WTC11 (cell line): ENCODE results near the gene NDC1. TPM values are rescaled to one million over a fixed set of nuclear protein-coding genes. Genes with fewer than 3 reads are reported as not detected.

Experiments used
- ATAC-seq: fragments of 200-7000 bp; cut with Tn5 transposase; 2 replicates; pipeline ENCODE4 v1.10.0; 2021; ENCODE audit warnings: mild to moderate bottlenecking, moderate library complexity
- CTCF ChIA-PET: fragments of 300-600 bp; sonication (Branson Sonifier 250); formaldehyde crosslinking; loops from one replicate; lab custom pipeline; 2021; ENCODE audit warnings: antibody characterized with exemption; lab: Charles Lee
- POLR2A ChIA-PET: fragments of 350-600 bp; sonication (Branson Sonifier 250); formaldehyde crosslinking; loops from one replicate; lab custom pipeline; 2021; ENCODE audit warnings: antibody characterized with exemption; lab: Charles Lee
- DNase-seq: peaks from one replicate; pipeline ENCODE4 v3.0.0; 2021; ENCODE audit warnings: low spot score
- H3K27ac Mint-ChIP-seq: 2 replicates; pipeline ENCODE4 v1.8.0; 2021; ENCODE audit warnings: mixed read lengths
- H3K27me3 Mint-ChIP-seq: 2 replicates; pipeline ENCODE4 v1.8.0; 2021; ENCODE audit warnings: low read depth, mild to moderate bottlenecking, moderate library complexity, mixed read lengths
- H3K36me3 Mint-ChIP-seq: 2 replicates; pipeline ENCODE4 v1.8.0; 2021; ENCODE audit warnings: mixed read lengths
- H3K4me1 Mint-ChIP-seq: 2 replicates; pipeline ENCODE4 v1.8.0; 2022; ENCODE audit warnings: mixed read lengths
- H3K4me3 Mint-ChIP-seq: 2 replicates; pipeline ENCODE4 v1.8.0; 2021; ENCODE audit warnings: mild to moderate bottlenecking, moderate library complexity, mixed read lengths
- H3K9me3 Mint-ChIP-seq: 2 replicates; pipeline ENCODE4 v1.8.0; 2021; ENCODE audit warnings: mixed read lengths
- CREM ChIP-seq: sonication (generic); formaldehyde crosslinking; IDR thresholded peaks from 2 replicates; pipeline ENCODE4 v1.8.1; 2022; ENCODE audit warnings: mild to moderate bottlenecking, missing genetic modification reagents, moderate library complexity
- ESRRA ChIP-seq: sonication (generic); formaldehyde crosslinking; IDR thresholded peaks from 2 replicates; pipeline ENCODE4 v1.8.1; 2022; ENCODE audit warnings: mild to moderate bottlenecking, missing genetic modification reagents, borderline replicate concordance
- JAZF1 ChIP-seq: fragments of 250-450 bp; sonication (Bioruptor Pico); IDR thresholded peaks from 2 replicates; pipeline ENCODE4 v1.9.0; 2021; ENCODE audit warnings: moderate library complexity, mild to moderate bottlenecking, inconsistent platforms
- ZNF121 ChIP-seq: sonication (generic); formaldehyde crosslinking; IDR thresholded peaks from 2 replicates; pipeline ENCODE4 v1.8.0; 2023; ENCODE audit warnings: missing genetic modification reagents
- ZNF232 ChIP-seq: sonication (generic); formaldehyde crosslinking; IDR thresholded peaks from 2 replicates; pipeline ENCODE4 v1.8.0; 2022; ENCODE audit warnings: mild to moderate bottlenecking, missing genetic modification reagents
- total RNA-seq: library from RNA; stranded (reverse); gene quantifications from 3 replicates; pipeline ENCODE4 v1.2.3, GENCODE V29; 2021
- TF ChIP-seq, protein P1 (sequence below): sonication (generic); formaldehyde crosslinking; IDR thresholded peaks from 2 replicates; pipeline ENCODE4 v1.8.1; 2022; ENCODE audit warnings: mild to moderate bottlenecking, moderate library complexity, missing genetic modification reagents
- TF ChIP-seq, protein P2 (sequence below): sonication (generic); formaldehyde crosslinking; conservative IDR thresholded peaks from 2 replicates; pipeline ENCODE4 v1.8.1; 2023; ENCODE audit warnings: mild to moderate bottlenecking, low read depth, missing genetic modification reagents, moderate library complexity
- TF ChIP-seq, protein P3 (sequence below): sonication (generic); formaldehyde crosslinking; IDR thresholded peaks from 2 replicates; pipeline ENCODE4 v1.8.1; 2022; ENCODE audit warnings: missing genetic modification reagents, borderline replicate concordance
- TF ChIP-seq, protein P4 (sequence below): sonication (generic); formaldehyde crosslinking; IDR thresholded peaks from 2 replicates; pipeline ENCODE4 v1.8.1; 2023; ENCODE audit warnings: mild to moderate bottlenecking, missing genetic modification reagents
- TF ChIP-seq, protein P5 (sequence below): sonication (generic); formaldehyde crosslinking; IDR thresholded peaks from 2 replicates; pipeline ENCODE4 v1.8.0; 2022; ENCODE audit warnings: mild to moderate bottlenecking, missing genetic modification reagents
- TF ChIP-seq, protein P6 (sequence below): sonication (generic); formaldehyde crosslinking; IDR thresholded peaks from 2 replicates; pipeline ENCODE4 v1.8.0; 2023; ENCODE audit warnings: missing genetic modification reagents
- TF ChIP-seq, protein P7 (sequence below): sonication (generic); formaldehyde crosslinking; IDR thresholded peaks from 2 replicates; pipeline ENCODE4 v1.8.1; 2023; ENCODE audit warnings: mild to moderate bottlenecking, missing genetic modification reagents, moderate library complexity
- TF ChIP-seq, protein P8 (sequence below): fragments of 250-450 bp; sonication (Bioruptor Pico); IDR thresholded peaks from 2 replicates; pipeline ENCODE4 v1.9.0; 2021; ENCODE audit warnings: moderate library complexity, mild to moderate bottlenecking, inconsistent platforms, borderline replicate concordance
- TF ChIP-seq, protein P9 (sequence below): sonication (generic); formaldehyde crosslinking; IDR thresholded peaks from 2 replicates; pipeline ENCODE4 v1.8.0; 2023; ENCODE audit warnings: mild to moderate bottlenecking, missing genetic modification reagents

Gene NDC1
- total RNA-seq, 1 experiment from 2014 or later, result 52.4 TPM

DNA sequence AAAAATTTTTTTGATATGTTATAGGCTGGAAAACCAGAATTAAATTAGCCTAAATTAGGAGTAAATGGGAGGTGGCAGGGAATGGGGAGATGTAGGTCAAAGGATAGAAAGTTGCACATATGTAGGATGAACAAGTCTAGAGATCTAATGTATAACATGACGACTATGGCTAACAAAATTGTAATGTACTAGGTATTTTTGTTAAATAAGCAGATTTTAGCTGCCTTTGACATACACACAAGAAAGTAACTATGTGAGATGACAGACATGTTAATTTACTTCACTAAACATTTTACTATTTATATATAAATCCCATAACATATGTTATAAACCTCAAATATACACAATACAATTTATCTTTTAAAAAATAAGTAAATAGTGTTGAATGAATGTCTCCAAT lies 68.9 kb downstream of the NDC1 start:
- no peaks in the 10 kb centered on the region for H3K4me1 Mint-ChIP-seq
- no peaks in the 10 kb centered on the region for H3K27me3 Mint-ChIP-seq
- POLR2A ChIA-PET, result no interaction called here
- ATAC-seq (no peak), DNase-seq (no peak)
- CTCF ChIA-PET, result no interaction called here
- peaks cover 36% of the 10 kb centered on the region for H3K36me3 Mint-ChIP-seq
- H3K9me3 Mint-ChIP-seq, result no peaks in the 10 kb centered on the region
- H3K27ac Mint-ChIP-seq, result no peak overlapping the region
- no peak overlapping the region for H3K4me3 Mint-ChIP-seq
- TF ChIP-seq, protein P1, sequence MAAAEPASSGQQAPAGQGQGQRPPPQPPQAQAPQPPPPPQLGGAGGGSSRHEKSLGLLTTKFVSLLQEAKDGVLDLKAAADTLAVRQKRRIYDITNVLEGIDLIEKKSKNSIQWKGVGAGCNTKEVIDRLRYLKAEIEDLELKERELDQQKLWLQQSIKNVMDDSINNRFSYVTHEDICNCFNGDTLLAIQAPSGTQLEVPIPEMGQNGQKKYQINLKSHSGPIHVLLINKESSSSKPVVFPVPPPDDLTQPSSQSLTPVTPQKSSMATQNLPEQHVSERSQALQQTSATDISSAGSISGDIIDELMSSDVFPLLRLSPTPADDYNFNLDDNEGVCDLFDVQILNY, result no peak
- TF ChIP-seq, protein P2, sequence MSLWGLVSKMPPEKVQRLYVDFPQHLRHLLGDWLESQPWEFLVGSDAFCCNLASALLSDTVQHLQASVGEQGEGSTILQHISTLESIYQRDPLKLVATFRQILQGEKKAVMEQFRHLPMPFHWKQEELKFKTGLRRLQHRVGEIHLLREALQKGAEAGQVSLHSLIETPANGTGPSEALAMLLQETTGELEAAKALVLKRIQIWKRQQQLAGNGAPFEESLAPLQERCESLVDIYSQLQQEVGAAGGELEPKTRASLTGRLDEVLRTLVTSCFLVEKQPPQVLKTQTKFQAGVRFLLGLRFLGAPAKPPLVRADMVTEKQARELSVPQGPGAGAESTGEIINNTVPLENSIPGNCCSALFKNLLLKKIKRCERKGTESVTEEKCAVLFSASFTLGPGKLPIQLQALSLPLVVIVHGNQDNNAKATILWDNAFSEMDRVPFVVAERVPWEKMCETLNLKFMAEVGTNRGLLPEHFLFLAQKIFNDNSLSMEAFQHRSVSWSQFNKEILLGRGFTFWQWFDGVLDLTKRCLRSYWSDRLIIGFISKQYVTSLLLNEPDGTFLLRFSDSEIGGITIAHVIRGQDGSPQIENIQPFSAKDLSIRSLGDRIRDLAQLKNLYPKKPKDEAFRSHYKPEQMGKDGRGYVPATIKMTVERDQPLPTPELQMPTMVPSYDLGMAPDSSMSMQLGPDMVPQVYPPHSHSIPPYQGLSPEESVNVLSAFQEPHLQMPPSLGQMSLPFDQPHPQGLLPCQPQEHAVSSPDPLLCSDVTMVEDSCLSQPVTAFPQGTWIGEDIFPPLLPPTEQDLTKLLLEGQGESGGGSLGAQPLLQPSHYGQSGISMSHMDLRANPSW (CRISPR knock-in tag), result no peak
- TF ChIP-seq, protein P3, sequence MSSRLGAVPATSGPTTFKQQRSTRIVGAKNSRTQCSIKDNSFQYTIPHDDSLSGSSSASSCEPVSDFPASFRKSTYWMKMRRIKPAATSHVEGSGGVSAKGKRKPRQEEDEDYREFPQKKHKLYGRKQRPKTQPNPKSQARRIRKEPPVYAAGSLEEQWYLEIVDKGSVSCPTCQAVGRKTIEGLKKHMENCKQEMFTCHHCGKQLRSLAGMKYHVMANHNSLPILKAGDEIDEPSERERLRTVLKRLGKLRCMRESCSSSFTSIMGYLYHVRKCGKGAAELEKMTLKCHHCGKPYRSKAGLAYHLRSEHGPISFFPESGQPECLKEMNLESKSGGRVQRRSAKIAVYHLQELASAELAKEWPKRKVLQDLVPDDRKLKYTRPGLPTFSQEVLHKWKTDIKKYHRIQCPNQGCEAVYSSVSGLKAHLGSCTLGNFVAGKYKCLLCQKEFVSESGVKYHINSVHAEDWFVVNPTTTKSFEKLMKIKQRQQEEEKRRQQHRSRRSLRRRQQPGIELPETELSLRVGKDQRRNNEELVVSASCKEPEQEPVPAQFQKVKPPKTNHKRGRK (CRISPR knock-in tag), result no peak
- TF ChIP-seq ZNF232 (CRISPR knock-in tag) (no peak), ZNF121 (CRISPR knock-in tag) (no peak)
- TF ChIP-seq, protein P4, sequence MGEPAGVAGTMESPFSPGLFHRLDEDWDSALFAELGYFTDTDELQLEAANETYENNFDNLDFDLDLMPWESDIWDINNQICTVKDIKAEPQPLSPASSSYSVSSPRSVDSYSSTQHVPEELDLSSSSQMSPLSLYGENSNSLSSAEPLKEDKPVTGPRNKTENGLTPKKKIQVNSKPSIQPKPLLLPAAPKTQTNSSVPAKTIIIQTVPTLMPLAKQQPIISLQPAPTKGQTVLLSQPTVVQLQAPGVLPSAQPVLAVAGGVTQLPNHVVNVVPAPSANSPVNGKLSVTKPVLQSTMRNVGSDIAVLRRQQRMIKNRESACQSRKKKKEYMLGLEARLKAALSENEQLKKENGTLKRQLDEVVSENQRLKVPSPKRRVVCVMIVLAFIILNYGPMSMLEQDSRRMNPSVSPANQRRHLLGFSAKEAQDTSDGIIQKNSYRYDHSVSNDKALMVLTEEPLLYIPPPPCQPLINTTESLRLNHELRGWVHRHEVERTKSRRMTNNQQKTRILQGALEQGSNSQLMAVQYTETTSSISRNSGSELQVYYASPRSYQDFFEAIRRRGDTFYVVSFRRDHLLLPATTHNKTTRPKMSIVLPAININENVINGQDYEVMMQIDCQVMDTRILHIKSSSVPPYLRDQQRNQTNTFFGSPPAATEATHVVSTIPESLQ (CRISPR knock-in tag), result no peak
- TF ChIP-seq, protein P5, sequence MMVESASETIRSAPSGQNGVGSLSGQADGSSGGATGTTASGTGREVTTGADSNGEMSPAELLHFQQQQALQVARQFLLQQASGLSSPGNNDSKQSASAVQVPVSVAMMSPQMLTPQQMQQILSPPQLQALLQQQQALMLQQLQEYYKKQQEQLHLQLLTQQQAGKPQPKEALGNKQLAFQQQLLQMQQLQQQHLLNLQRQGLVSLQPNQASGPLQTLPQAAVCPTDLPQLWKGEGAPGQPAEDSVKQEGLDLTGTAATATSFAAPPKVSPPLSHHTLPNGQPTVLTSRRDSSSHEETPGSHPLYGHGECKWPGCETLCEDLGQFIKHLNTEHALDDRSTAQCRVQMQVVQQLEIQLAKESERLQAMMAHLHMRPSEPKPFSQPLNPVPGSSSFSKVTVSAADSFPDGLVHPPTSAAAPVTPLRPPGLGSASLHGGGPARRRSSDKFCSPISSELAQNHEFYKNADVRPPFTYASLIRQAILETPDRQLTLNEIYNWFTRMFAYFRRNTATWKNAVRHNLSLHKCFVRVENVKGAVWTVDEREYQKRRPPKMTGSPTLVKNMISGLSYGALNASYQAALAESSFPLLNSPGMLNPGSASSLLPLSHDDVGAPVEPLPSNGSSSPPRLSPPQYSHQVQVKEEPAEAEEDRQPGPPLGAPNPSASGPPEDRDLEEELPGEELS, result no peak
- TF ChIP-seq, protein P6, sequence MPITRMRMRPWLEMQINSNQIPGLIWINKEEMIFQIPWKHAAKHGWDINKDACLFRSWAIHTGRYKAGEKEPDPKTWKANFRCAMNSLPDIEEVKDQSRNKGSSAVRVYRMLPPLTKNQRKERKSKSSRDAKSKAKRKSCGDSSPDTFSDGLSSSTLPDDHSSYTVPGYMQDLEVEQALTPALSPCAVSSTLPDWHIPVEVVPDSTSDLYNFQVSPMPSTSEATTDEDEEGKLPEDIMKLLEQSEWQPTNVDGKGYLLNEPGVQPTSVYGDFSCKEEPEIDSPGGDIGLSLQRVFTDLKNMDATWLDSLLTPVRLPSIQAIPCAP (CRISPR knock-in tag), result no peak
- TF ChIP-seq, protein P7, sequence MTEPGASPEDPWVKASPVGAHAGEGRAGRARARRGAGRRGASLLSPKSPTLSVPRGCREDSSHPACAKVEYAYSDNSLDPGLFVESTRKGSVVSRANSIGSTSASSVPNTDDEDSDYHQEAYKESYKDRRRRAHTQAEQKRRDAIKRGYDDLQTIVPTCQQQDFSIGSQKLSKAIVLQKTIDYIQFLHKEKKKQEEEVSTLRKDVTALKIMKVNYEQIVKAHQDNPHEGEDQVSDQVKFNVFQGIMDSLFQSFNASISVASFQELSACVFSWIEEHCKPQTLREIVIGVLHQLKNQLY (CRISPR knock-in tag), result no peak

DNA sequence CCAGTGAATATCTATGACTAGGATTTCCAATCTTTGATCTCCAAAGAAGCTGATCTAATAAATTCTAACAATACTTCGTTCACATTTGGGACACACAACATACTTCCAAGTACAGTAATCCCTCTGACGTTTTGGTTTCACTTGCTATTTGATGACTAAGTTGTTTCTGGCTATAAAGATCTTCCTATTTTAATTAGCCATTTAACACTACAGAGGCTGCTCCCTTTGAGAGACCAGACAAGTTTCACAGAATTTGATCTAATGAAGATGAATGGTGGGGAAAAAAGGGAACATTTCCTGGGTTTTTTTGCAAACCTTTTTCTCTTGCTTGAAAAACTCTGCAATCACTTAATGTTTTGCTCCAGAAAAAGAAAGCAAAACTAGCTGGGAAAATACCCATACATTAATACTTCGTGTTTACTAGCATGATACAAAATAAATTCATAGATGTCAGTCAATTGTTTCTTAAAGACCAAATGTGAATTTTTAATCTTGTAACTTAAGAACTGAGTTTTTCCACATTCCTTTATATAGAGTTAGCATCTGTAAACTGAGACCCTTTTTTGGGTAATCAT lies 71.2 kb downstream of the NDC1 start:
- ChIA-PET CTCF (no interaction called here), POLR2A (no interaction called here)
- no peak for ATAC-seq
- Mint-ChIP-seq H3K27me3 (no peaks in the 10 kb centered on the region), H3K4me1 (no peaks in the 10 kb centered on the region), H3K27ac (no peak overlapping the region), H3K4me3 (no peak overlapping the region), H3K36me3 (peaks cover 26% of the 10 kb centered on the region)
- no peak for DNase-seq
- TF ChIP-seq, protein P5, result no peak
- TF ChIP-seq, protein P8, sequence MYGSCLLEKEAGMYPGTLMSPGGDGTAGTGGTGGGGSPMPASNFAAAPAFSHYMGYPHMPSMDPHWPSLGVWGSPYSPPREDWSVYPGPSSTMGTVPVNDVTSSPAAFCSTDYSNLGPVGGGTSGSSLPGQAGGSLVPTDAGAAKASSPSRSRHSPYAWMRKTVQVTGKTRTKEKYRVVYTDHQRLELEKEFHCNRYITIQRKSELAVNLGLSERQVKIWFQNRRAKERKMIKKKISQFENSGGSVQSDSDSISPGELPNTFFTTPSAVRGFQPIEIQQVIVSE, result no peak
- no peak for TF ChIP-seq JAZF1 (CRISPR knock-in tag)
- TF ChIP-seq ESRRA (CRISPR knock-in tag), result no peak
- TF ChIP-seq, protein P9, sequence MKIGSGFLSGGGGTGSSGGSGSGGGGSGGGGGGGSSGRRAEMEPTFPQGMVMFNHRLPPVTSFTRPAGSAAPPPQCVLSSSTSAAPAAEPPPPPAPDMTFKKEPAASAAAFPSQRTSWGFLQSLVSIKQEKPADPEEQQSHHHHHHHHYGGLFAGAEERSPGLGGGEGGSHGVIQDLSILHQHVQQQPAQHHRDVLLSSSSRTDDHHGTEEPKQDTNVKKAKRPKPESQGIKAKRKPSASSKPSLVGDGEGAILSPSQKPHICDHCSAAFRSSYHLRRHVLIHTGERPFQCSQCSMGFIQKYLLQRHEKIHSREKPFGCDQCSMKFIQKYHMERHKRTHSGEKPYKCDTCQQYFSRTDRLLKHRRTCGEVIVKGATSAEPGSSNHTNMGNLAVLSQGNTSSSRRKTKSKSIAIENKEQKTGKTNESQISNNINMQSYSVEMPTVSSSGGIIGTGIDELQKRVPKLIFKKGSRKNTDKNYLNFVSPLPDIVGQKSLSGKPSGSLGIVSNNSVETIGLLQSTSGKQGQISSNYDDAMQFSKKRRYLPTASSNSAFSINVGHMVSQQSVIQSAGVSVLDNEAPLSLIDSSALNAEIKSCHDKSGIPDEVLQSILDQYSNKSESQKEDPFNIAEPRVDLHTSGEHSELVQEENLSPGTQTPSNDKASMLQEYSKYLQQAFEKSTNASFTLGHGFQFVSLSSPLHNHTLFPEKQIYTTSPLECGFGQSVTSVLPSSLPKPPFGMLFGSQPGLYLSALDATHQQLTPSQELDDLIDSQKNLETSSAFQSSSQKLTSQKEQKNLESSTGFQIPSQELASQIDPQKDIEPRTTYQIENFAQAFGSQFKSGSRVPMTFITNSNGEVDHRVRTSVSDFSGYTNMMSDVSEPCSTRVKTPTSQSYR, result no peak
- TF ChIP-seq CREM (CRISPR knock-in tag), result no peak
- TF ChIP-seq, all 79 proteins: peak for 0
- H3K9me3 Mint-ChIP-seq, result no peaks in the 10 kb centered on the region
